NCI-H526 (cell line): ENCODE data around the gene IL20RA.

ENCODE experiments used
- DNase-seq, 2 experiments: peaks; one replicate each; lab custom pipeline; 2025; lab: John Stamatoyannopoulos, UW

The IL20RA gene

GRCh38 chr6:137008204-137008603 is 36.6 kb downstream of the IL20RA start:
- DNase-seq, result no peak

- no peak for DNase-seq
Observed at GRCh38 chr6:137006056-137006455, 38.7 kb downstream of the IL20RA start.

GRCh38 chr6:137005073-137005472 is 39.7 kb downstream of the IL20RA start:
- DNase-seq, result no peak

- DNase-seq, result no peak
Observed at GRCh38 chr6:137002505-137002904, 42.3 kb downstream of the IL20RA start.

GRCh38 chr6:137001977-137002302 is 42.8 kb downstream of the IL20RA start:
- no peak for DNase-seq

- no peak for DNase-seq
Observed at GRCh38 chr6:137001299-137001976, 43.3 kb downstream of the IL20RA start.

GRCh38 chr6:137000825-137001224 is 43.9 kb downstream of the IL20RA start:
- DNase-seq, result no peak

GRCh38 chr6:136995521-136995920 is 49.2 kb downstream of the IL20RA start:
- DNase-seq, result no peak

GRCh38 chr6:136994782-136995181 is 50.0 kb downstream of the IL20RA start:
- DNase-seq, result peak in 1 of 2 experiments; percentile 8

GRCh38 chr6:136992113-136992512 is 52.7 kb downstream of the IL20RA start:
- DNase-seq, result no peak

GRCh38 chr6:136991646-136992045 is 53.1 kb downstream of the IL20RA start:
- no peak for DNase-seq

GRCh38 chr6:136990754-136991153 is 54.0 kb downstream of the IL20RA start:
- no peak for DNase-seq

GRCh38 chr6:136990242-136990578 is 54.6 kb downstream of the IL20RA start:
- DNase-seq, result no peak

- peak in 1 of 2 experiments; percentile 31 for DNase-seq
Observed at GRCh38 chr6:136989571-136990241, 55.1 kb downstream of the IL20RA start.

GRCh38 chr6:136987526-136987925 is 57.2 kb downstream of the IL20RA start:
- no peak for DNase-seq

- DNase-seq, result no peak
Observed at GRCh38 chr6:136985502-136985901, 59.3 kb downstream of the IL20RA start.

GRCh38 chr6:136984578-136984977 is 60.2 kb downstream of the IL20RA start:
- no peak for DNase-seq

GRCh38 chr6:136983687-136984086 is 61.1 kb downstream of the IL20RA start:
- no peak for DNase-seq

- no peak for DNase-seq
Observed at GRCh38 chr6:136982928-136983327, 61.8 kb downstream of the IL20RA start.

GRCh38 chr6:136980070-136980469 is 64.7 kb downstream of the IL20RA start:
- DNase-seq, result peak in 1 of 2 experiments; percentile 28

- no peak for DNase-seq
Observed at GRCh38 chr6:136979206-136979605, 65.6 kb downstream of the IL20RA start.

GRCh38 chr6:136977075-136977474 is 67.7 kb downstream of the IL20RA start:
- DNase-seq, result no peak

GRCh38 chr6:136975089-136975715 is 69.6 kb downstream of the IL20RA start:
- no peak for DNase-seq
